SK-N-SH (cell line): ENCODE measurements around the gene CHD6. TPM values are rescaled to one million over a fixed set of nuclear protein-coding genes. Genes with fewer than 3 reads are reported as not detected.

Experiments used
- CTCF ChIA-PET: fragments of 300-600, 350-600 bp; formaldehyde crosslinking; extraction: SDS; loops from one replicate; lab custom pipeline; 2021; lab: Yijun Ruan, JAX
- POLR2A ChIA-PET: fragments of 350-600 bp; sonication (Branson Sonifier 250); formaldehyde crosslinking; extraction: SDS; loops from one replicate; lab custom pipeline; 2020; ENCODE audit warnings: antibody characterized with exemption, inconsistent platforms; lab: Yijun Ruan, JAX
- DNase-seq: peaks from one replicate; pipeline ENCODE4 v3.0.0; 2012
- H2AFZ ChIP-seq: fragments of 200-600 bp; sonication (generic); 2 replicates; pipeline ENCODE4 v1.8.1; 2016; ENCODE audit warnings: antibody characterized with exemption, mild to moderate bottlenecking, low read depth
- H3F3A ChIP-seq: fragments of 200-600 bp; sonication (generic); replicated peaks from 2 replicates; pipeline ENCODE3; 2016; ENCODE audit warnings: antibody characterized with exemption, mild to moderate bottlenecking; ENCODE audit not compliant: insufficient read depth
- H3K27ac ChIP-seq, 2 experiments: fragments of 200-500 bp in 1 of 2; fragments of 200-600 bp in 1 of 2; sonication (Bioruptor generic) in 1 of 2; sonication (generic), shearing (Covaris generic) in 1 of 2; 2 replicates each; pipeline versions ENCODE4 v1.5.1 to v1.6.1; 2014 to 2016; ENCODE audit warnings: low read depth in 2 of 2, inconsistent platforms in 1 of 2, low read length in 1 of 2, mild to moderate bottlenecking in 1 of 2, mixed read lengths in 1 of 2
- H3K27me3 ChIP-seq: fragments of 200-600 bp; sonication (generic), shearing (Covaris generic); 2 replicates; pipeline ENCODE4 v1.6.1; 2016; ENCODE audit warnings: mixed run types; ENCODE audit not compliant: insufficient read depth
- H3K36me3 ChIP-seq, 2 experiments: fragments of 200-500 bp in 1 of 2; fragments of 200-600 bp in 1 of 2; sonication (Bioruptor generic) in 1 of 2; sonication (generic) in 1 of 2; replicated peaks in 1 of 2; 2 replicates each; pipeline versions ENCODE3 to v1.5.1; 2014 to 2016; ENCODE audit warnings: low read length in 1 of 2, mild to moderate bottlenecking in 1 of 2; ENCODE audit not compliant: insufficient read depth in 2 of 2, control insufficient read depth in 1 of 2
- H3K4me1 ChIP-seq, 2 experiments: fragments of 200-500 bp in 1 of 2; fragments of 200-600 bp in 1 of 2; sonication (Bioruptor generic) in 1 of 2; sonication (generic), shearing (Covaris generic) in 1 of 2; 2 replicates each; pipeline versions ENCODE4 v1.5.1 to v1.6.1; 2014 to 2016; ENCODE audit warnings: low read depth in 1 of 2, low read length in 1 of 2, mixed run types in 1 of 2; ENCODE audit not compliant: insufficient read depth in 2 of 2, control insufficient read depth in 1 of 2
- H3K4me2 ChIP-seq: fragments of 200-600 bp; sonication (generic), shearing (Covaris generic); 2 replicates; pipeline ENCODE4 v1.6.1; 2017; ENCODE audit warnings: mixed run types
- H3K4me3 ChIP-seq, 2 experiments: fragments of 200-500 bp in 1 of 2; fragments of 200-600 bp in 1 of 2; sonication (Bioruptor generic) in 1 of 2; sonication (generic), shearing (Covaris generic) in 1 of 2; 2 replicates each; pipeline versions ENCODE4 v1.5.1 to v1.8.1; 2014 to 2016; ENCODE audit warnings: low read depth in 2 of 2, inconsistent platforms in 1 of 2, low read length in 1 of 2, mild to moderate bottlenecking in 1 of 2, mixed read lengths in 1 of 2, moderate library complexity in 1 of 2
- H3K79me2 ChIP-seq: fragments of 200-600 bp; sonication (generic); 2 replicates; pipeline ENCODE4 v1.8.1; 2017; ENCODE audit warnings: mild to moderate bottlenecking; ENCODE audit not compliant: insufficient read depth
- H3K9ac ChIP-seq: fragments of 200-600 bp; sonication (generic); 2 replicates; pipeline ENCODE4 v1.6.1; 2017; ENCODE audit warnings: mixed run types
- H3K9me2 ChIP-seq: fragments of 200-600 bp; sonication (generic); 2 replicates; pipeline ENCODE4 v1.6.1; 2017; ENCODE audit warnings: mixed run types
- H3K9me3 ChIP-seq: fragments of 200-600 bp; sonication (generic); 2 replicates; pipeline ENCODE4 v1.6.1; 2017; ENCODE audit warnings: mixed run types, mild to moderate bottlenecking, moderate library complexity
- H4K20me1 ChIP-seq: fragments of 200-600 bp; sonication (generic); 2 replicates; pipeline ENCODE4 v1.6.1; 2017; ENCODE audit warnings: mild to moderate bottlenecking, mixed run types; ENCODE audit not compliant: insufficient read depth
- ELF1 ChIP-seq: IDR thresholded peaks from 2 replicates; pipeline ENCODE4 v1.4.0; 2012
- FOSL2 ChIP-seq: IDR thresholded peaks from 2 replicates; pipeline ENCODE4 v1.4.0; 2012; ENCODE audit warnings: low read depth, mild to moderate bottlenecking, moderate library complexity, borderline replicate concordance
- FOXM1 ChIP-seq: IDR thresholded peaks from 2 replicates; pipeline ENCODE4 v1.4.0; 2012; ENCODE audit warnings: low read depth, mild to moderate bottlenecking
- GATA2 ChIP-seq: sonication (generic); formaldehyde crosslinking; IDR thresholded peaks from 2 replicates; pipeline ENCODE4 v1.5.0; 2020; ENCODE audit warnings: mild to moderate bottlenecking, missing genetic modification reagents
- IRF3 ChIP-seq: fragments of 150-350 bp; IDR thresholded peaks from 2 replicates; pipeline ENCODE4 v1.6.1; 2016; ENCODE audit warnings: mild to moderate bottlenecking, low read depth, low read length
- JUND ChIP-seq: IDR thresholded peaks from 2 replicates; pipeline ENCODE4 v1.4.0; 2012
- MEF2A ChIP-seq: IDR thresholded peaks from 2 replicates; pipeline ENCODE4 v1.4.0; 2012; ENCODE audit warnings: low read depth, borderline replicate concordance
- MXI1 ChIP-seq: IDR thresholded peaks from 2 replicates; pipeline ENCODE4 v1.6.1; 2012; ENCODE audit warnings: mild to moderate bottlenecking, low read depth, low read length, improper control_type of control experiment
- NFIC ChIP-seq: IDR thresholded peaks from 2 replicates; pipeline ENCODE4 v1.4.0; 2012; ENCODE audit warnings: borderline replicate concordance
- NRF1 ChIP-seq: IDR thresholded peaks from 2 replicates; pipeline ENCODE4 v1.6.1; 2012; ENCODE audit warnings: low read depth, mild to moderate bottlenecking, low read length
- POLR2AphosphoS5 ChIP-seq: IDR thresholded peaks from 2 replicates; pipeline ENCODE4 v1.6.1; 2012; ENCODE audit warnings: low read depth, low read length
- RAD21 ChIP-seq: IDR thresholded peaks from 2 replicates; pipeline ENCODE4 v1.6.1; 2012; ENCODE audit warnings: mild to moderate bottlenecking, low read length
- RCOR1 ChIP-seq: fragments of 150-350 bp; IDR thresholded peaks from 2 replicates; pipeline ENCODE4 v1.6.1; 2017; ENCODE audit warnings: antibody characterized with exemption, low read length
- RXRA ChIP-seq: IDR thresholded peaks from 2 replicates; pipeline ENCODE4 v1.4.0; 2012; ENCODE audit warnings: low read depth, mild to moderate bottlenecking, borderline replicate concordance
- TAF1 ChIP-seq: IDR thresholded peaks from 2 replicates; pipeline ENCODE4 v1.6.1; 2012; ENCODE audit warnings: low read depth, mild to moderate bottlenecking, low read length, moderate library complexity, borderline replicate concordance
- TEAD4 ChIP-seq: IDR thresholded peaks from 2 replicates; pipeline ENCODE4 v1.4.0; 2012; ENCODE audit warnings: mild to moderate bottlenecking, borderline replicate concordance; ENCODE audit not compliant: insufficient read depth
- USF1 ChIP-seq: IDR thresholded peaks from 2 replicates; pipeline ENCODE4 v1.4.0; 2012; ENCODE audit warnings: low read depth, borderline replicate concordance
- YY1 ChIP-seq: IDR thresholded peaks from 2 replicates; pipeline ENCODE4 v1.4.0; 2012; ENCODE audit warnings: low read depth, mild to moderate bottlenecking
- ZBTB33 ChIP-seq: IDR thresholded peaks from 2 replicates; pipeline ENCODE4 v1.4.0; 2012; ENCODE audit warnings: low read depth, borderline replicate concordance
- polyA plus RNA-seq, 3 experiments: library from polyadenylated mRNA; depleted of rRNA; stranded (reverse); fragments of >200 nt; gene quantifications; 2 replicates each; pipeline ENCODE4 v1.2.3, GENCODE V29; 2012
- TF ChIP-seq, protein P1 (sequence below): IDR thresholded peaks from 2 replicates; pipeline ENCODE4 v1.4.0; 2012; ENCODE audit warnings: low read depth

CHD6 gene
- polyA plus RNA-seq, 1 of the 3 experiments (the other 2 are of a cell fraction) = 7.1 TPM

DNA sequence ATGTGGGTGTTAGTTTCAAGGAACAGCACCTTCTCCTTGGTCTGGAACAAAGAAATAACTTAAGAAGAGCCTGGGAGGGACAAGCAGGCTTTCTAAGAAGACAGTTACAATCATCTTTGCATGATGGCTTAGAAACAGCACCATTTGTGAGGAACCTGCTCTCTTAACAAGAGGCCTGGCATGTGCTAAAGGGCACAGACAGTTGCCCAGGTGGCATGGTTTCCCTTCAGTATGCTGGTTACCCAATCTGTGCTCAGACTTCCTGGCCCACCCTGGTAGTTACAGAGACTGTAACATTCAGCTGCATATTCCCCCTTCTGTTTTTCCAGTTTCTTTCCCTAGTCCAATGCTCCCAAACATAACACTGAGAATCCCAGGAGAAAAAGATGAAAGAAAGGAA, 84.0 kb downstream of the CHD6 start:
- Histone ChIP-seq H3K27ac (no peak overlapping the region), H3K4me1 (peaks cover 0 to 4% of the 10 kb centered on the region in 2 experiments; a peak in 1 of 4 replicates), H2AFZ (no peak overlapping the region), H4K20me1 (peaks cover 4% of the 10 kb centered on the region), H3K4me3 (no peak overlapping the region), H3K36me3 (peaks cover 15 to 28% of the 10 kb centered on the region in 2 experiments), H3F3A (no peaks in the 10 kb centered on the region), H3K27me3 (no peaks in the 10 kb centered on the region), H3K79me2 (peaks cover 8% of the 10 kb centered on the region), H3K9ac (no peak overlapping the region), H3K9me3 (no peaks in the 10 kb centered on the region), H3K9me2 (no peaks in the 10 kb centered on the region), H3K4me2 (no peak overlapping the region)
- TF ChIP-seq, protein P1, sequence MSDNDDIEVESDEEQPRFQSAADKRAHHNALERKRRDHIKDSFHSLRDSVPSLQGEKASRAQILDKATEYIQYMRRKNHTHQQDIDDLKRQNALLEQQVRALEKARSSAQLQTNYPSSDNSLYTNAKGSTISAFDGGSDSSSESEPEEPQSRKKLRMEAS = no peak
- TF ChIP-seq RAD21 (no peak), MEF2A (no peak), GATA2 (CRISPR knock-in tag) (no peak), NRF1 (no peak), ZBTB33 (no peak), POLR2AphosphoS5 (no peak), FOSL2 (no peak), TAF1 (no peak), USF1 (no peak), YY1 (no peak), RCOR1 (no peak), TEAD4 (no peak), NFIC (no peak), RXRA (no peak), IRF3 (no peak), MXI1 (no peak), FOXM1 (no peak), ELF1 (no peak), JUND (no peak)
- no peak for DNase-seq
- POLR2A ChIA-PET = no interaction called here
- CTCF ChIA-PET = interaction anchor here (0.7 kb wide), 1 partner anchor 54 kb away, joined by 3 read pairs; no protein-coding TSS in a partner anchor
